GM12878 (cell line): Measurements from ENCODE around the gene PPP2R5D. TPM values are rescaled to one million over a fixed set of nuclear protein-coding genes. Genes with fewer than 3 reads are reported as not detected.
A peak's percentile ranks its signal among the peaks of the same experiment; 100 is the strongest.

Experiments
- ATAC-seq: fragments of 200-7000 bp; cut with Tn5 transposase; 3 replicates; pipeline ENCODE4 v1.9.1; 2020; ENCODE audit warnings: mild to moderate bottlenecking, moderate library complexity
- BruUV-seq: library from RNA; stranded (reverse); fragments of 400-500 nt; replicated peaks from 2 replicates; lab custom pipeline; 2021; lab: Mats Ljungman, UMichigan
- CTCF ChIA-PET: fragments of 300-600 bp; sonication (Branson Sonifier 250); formaldehyde crosslinking; extraction: SDS; loops from one replicate; lab custom pipeline; 2021; ENCODE audit warnings: inconsistent platforms; lab: Yijun Ruan, JAX
- POLR2A ChIA-PET: fragments of 350-600 bp; formaldehyde crosslinking; extraction: SDS; loops from one replicate; lab custom pipeline; 2021; ENCODE audit warnings: inconsistent platforms; lab: Charles Lee
- RAD21 ChIA-PET: fragments of 300-600 bp; sonication (Branson Sonifier 250); formaldehyde crosslinking; loops from one replicate; lab custom pipeline; 2023; ENCODE audit warnings: antibody characterized with exemption; ENCODE audit not compliant: unreplicated experiment; lab: Charles Lee
- SMC1A ChIA-PET: fragments of 300-600 bp; sonication (Branson Sonifier 250); formaldehyde crosslinking; loops from one replicate; lab custom pipeline; 2023; ENCODE audit not compliant: unreplicated experiment, uncharacterized antibody; lab: Charles Lee
- DNase-seq: peaks from one replicate; pipeline ENCODE4 v3.0.0-alpha.2; 2011; ENCODE audit warnings: low read depth, low spot score
- FAIRE-seq: peaks from 3 replicates; lab custom pipeline; 2011; peaks lifted over from hg19 to GRCh38; lab: Jason Lieb, UNC
- H2AFZ ChIP-seq: 2 replicates; pipeline ENCODE4 v1.6.0; 2011; ENCODE audit warnings: low read depth, low read length, control low read depth; ENCODE audit not compliant: control insufficient read depth
- H3K27ac ChIP-seq: 2 replicates; pipeline ENCODE4 v1.5.1; 2011; ENCODE audit warnings: control low read depth; ENCODE audit not compliant: control insufficient read depth, insufficient read depth
- H3K27me3 ChIP-seq, 2 experiments: replicated peaks in 1 of 2; 2 replicates each; pipeline versions ENCODE4 v1.6.0 to v1.6.1; 2011; ENCODE audit warnings: low read length in 1 of 2; ENCODE audit not compliant: control insufficient read depth in 2 of 2, insufficient read depth in 2 of 2
- H3K36me3 ChIP-seq, 2 experiments: 2 replicates each; pipeline ENCODE4 v1.5.1; 2011; ENCODE audit warnings: low read length in 1 of 2; ENCODE audit not compliant: control insufficient read depth in 2 of 2, insufficient read depth in 2 of 2
- H3K4me1 ChIP-seq: 2 replicates; pipeline ENCODE4 v1.6.1; 2011; ENCODE audit warnings: mild to moderate bottlenecking, low read length, moderate library complexity, mixed read lengths; ENCODE audit not compliant: control insufficient read depth, insufficient read depth
- H3K4me2 ChIP-seq: 2 replicates; pipeline ENCODE4 v1.6.0; 2011; ENCODE audit warnings: control low read depth; ENCODE audit not compliant: control insufficient read depth, insufficient read depth
- H3K4me3 ChIP-seq: fragments of 200-600 bp; sonication (generic); 2 replicates; pipeline ENCODE4 v1.5.1; 2016
- H3K79me2 ChIP-seq: 2 replicates; pipeline ENCODE4 v1.6.0; 2011; ENCODE audit warnings: low read length; ENCODE audit not compliant: control insufficient read depth, insufficient read depth
- H3K9ac ChIP-seq: 2 replicates; pipeline ENCODE4 v1.8.0; 2011; ENCODE audit warnings: low read length, control low read depth, mixed read lengths; ENCODE audit not compliant: control insufficient read depth, insufficient read depth
- H3K9me3 ChIP-seq: replicated peaks from 3 replicates; pipeline ENCODE4 v1.5.1; 2011; ENCODE audit warnings: mild to moderate bottlenecking, low read length; ENCODE audit not compliant: control insufficient read depth, insufficient read depth
- H4K20me1 ChIP-seq: 2 replicates; pipeline ENCODE4 v1.6.0; 2011; ENCODE audit not compliant: control insufficient read depth, insufficient read depth
- EGR1 ChIP-seq, 2 experiments: IDR thresholded peaks; 1 replicate in 1 of 2; 2 replicates in 1 of 2; pipeline ENCODE4 v1.6.1; 2011 to 2012; ENCODE audit warnings: low read depth in 2 of 2, low read length in 2 of 2, borderline replicate concordance in 1 of 2, mild to moderate bottlenecking in 1 of 2, moderate library complexity in 1 of 2
- HDGF ChIP-seq: fragments of 450-650 bp; IDR thresholded peaks from 2 replicates; pipeline ENCODE4 v1.6.1; 2016; ENCODE audit warnings: antibody characterized with exemption
- NBN ChIP-seq: fragments of 450-650 bp; IDR thresholded peaks from 2 replicates; pipeline ENCODE4 v1.6.1; 2016
- WGBS: methylation state at CpG from one replicate; pipeline ENCODE4 v1.1.6; 2016; ENCODE audit warnings: low lambda C conversion rate; ENCODE audit not compliant: insufficient replicate concordance, insufficient coverage; ENCODE audit errors: missing lambda C conversion rate; 5-methylcytosine and 5-hydroxymethylcytosine counted together
- in situ Hi-C: fragments of 300-500 bp; cut with MboI; formaldehyde crosslinking; loops from 9 replicates; pipeline ENCODE4 v1.14.3; 2018; ENCODE audit warnings: mixed read lengths
- intact Hi-C: fragments of 100-400 bp; cut with micrococcal nuclease; formaldehyde crosslinking; loops from one replicate; pipeline ENCODE4 v1.14.2; 2022; ENCODE audit not compliant: unreplicated experiment
- polyA plus RNA-seq, 11 experiments: library from polyadenylated mRNA; depleted of rRNA in 4 of 11; unstranded in 6 of 11; stranded (reverse) in 5 of 11; fragments of >200 nt; fragmentation: Nextera tagmentation in 4 of 11; fragmentation: Illumina TruSeq in 1 of 11; extraction: Ambion mirVana in 4 of 11; extraction: Trizol in 1 of 11; gene quantifications; 1 replicate in 1 of 11; 2 replicates in 10 of 11; pipeline versions ENCODE4 v1.2.1 to v1.2.3, GENCODE V29; 2011 to 2016; ENCODE audit warnings: inconsistent platforms in 2 of 11, missing spikeins in 2 of 11, low read depth in 1 of 11
- total RNA-seq, 4 experiments: library from RNA; depleted of rRNA in 3 of 4; stranded (reverse); fragments of >200 nt in 3 of 4; fragmentation: Illumina TruSeq in 1 of 4; extraction: Trizol in 1 of 4; gene quantifications; 2 replicates each; pipeline versions ENCODE4 v1.2.1 to v1.2.3, GENCODE V29; 2013 to 2021
- TF ChIP-seq, protein P1 (sequence below): fragments of 450-650 bp; IDR thresholded peaks from 2 replicates; pipeline ENCODE4 v1.6.1; 2016; ENCODE audit warnings: mild to moderate bottlenecking
- TF ChIP-seq, protein P2 (sequence below): fragments of 150-350 bp; IDR thresholded peaks from 2 replicates; pipeline ENCODE4 v1.6.1; 2016; ENCODE audit warnings: low read depth, low read length

PPP2R5D gene
- total and polyA plus RNA-seq, 10 of the 15 experiments (the other 5 are each of a cell fraction or from before 2014, with no cell fraction given) = 1.5 to 59.0 (median 32.0) TPM

GRCh38 chr6:43052842-43053544 lies 68.6 kb downstream of the PPP2R5D start:
- Histone ChIP-seq H3K4me1 (peaks cover 14% of the 10 kb centered on the region), H4K20me1 (no peaks in the 10 kb centered on the region), H3K9me3 (no peaks in the 10 kb centered on the region), H3K4me3 (peak overlapping the region; percentile 91), H2AFZ (peak overlapping the region; percentile 74), H3K79me2 (peaks cover 24% of the 10 kb centered on the region), H3K27ac (peak overlapping the region; percentile 93), H3K9ac (peak overlapping the region; percentile 98), H3K4me2 (peak overlapping the region; percentile 93), H3K27me3 (no peaks in the 10 kb centered on the region), H3K36me3 (peaks cover 8 to 23% of the 10 kb centered on the region in 2 experiments)
- TF ChIP-seq, protein P1, sequence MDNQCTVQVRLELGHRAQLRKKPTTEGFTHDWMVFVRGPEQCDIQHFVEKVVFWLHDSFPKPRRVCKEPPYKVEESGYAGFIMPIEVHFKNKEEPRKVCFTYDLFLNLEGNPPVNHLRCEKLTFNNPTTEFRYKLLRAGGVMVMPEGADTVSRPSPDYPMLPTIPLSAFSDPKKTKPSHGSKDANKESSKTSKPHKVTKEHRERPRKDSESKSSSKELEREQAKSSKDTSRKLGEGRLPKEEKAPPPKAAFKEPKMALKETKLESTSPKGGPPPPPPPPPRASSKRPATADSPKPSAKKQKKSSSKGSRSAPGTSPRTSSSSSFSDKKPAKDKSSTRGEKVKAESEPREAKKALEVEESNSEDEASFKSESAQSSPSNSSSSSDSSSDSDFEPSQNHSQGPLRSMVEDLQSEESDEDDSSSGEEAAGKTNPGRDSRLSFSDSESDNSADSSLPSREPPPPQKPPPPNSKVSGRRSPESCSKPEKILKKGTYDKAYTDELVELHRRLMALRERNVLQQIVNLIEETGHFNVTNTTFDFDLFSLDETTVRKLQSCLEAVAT = 0 out of 2 replicates have a peak, but pooled peaks have one; percentile 14
- TF ChIP-seq HDGF (peak; percentile 40; the same call in 1 of the 2 replicates), NBN (0 out of 2 replicates have a peak, but pooled peaks have one; percentile 14), EGR1 (IDR thresholded peaks at IDR 0.05; ENCODE audit: borderline replicate concordance in 1 of 2, low read depth in 2 of 2, low read length in 2 of 2) (0 out of 3 replicates have a peak, but pooled peaks of 1 of the 2 experiments have one; percentile 21)
- TF ChIP-seq, protein P2, sequence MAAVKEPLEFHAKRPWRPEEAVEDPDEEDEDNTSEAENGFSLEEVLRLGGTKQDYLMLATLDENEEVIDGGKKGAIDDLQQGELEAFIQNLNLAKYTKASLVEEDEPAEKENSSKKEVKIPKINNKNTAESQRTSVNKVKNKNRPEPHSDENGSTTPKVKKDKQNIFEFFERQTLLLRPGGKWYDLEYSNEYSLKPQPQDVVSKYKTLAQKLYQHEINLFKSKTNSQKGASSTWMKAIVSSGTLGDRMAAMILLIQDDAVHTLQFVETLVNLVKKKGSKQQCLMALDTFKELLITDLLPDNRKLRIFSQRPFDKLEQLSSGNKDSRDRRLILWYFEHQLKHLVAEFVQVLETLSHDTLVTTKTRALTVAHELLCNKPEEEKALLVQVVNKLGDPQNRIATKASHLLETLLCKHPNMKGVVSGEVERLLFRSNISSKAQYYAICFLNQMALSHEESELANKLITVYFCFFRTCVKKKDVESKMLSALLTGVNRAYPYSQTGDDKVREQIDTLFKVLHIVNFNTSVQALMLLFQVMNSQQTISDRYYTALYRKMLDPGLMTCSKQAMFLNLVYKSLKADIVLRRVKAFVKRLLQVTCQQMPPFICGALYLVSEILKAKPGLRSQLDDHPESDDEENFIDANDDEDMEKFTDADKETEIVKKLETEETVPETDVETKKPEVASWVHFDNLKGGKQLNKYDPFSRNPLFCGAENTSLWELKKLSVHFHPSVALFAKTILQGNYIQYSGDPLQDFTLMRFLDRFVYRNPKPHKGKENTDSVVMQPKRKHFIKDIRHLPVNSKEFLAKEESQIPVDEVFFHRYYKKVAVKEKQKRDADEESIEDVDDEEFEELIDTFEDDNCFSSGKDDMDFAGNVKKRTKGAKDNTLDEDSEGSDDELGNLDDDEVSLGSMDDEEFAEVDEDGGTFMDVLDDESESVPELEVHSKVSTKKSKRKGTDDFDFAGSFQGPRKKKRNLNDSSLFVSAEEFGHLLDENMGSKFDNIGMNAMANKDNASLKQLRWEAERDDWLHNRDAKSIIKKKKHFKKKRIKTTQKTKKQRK = no peak
- ATAC-seq = peak; percentile 48
- 8% methylated on average over 22 of the region's 22 CpGs for WGBS
- FAIRE-seq = no peak
- ChIA-PET POLR2A (interaction anchor here (0.8 to 2.9 kb wide), 4 partner anchors 32 to 124 kb away, joined by 3 to 22 read pairs (median 8); partner anchors contain the start of genes CNPY3, KLHDC3, MEA1 and PPP2R5D), RAD21 (interaction anchor here (1.5 to 1.9 kb wide), 2 partner anchors 39 to 91 kb away, joined by 4 to 5 read pairs; partner anchors contain the start of genes KLHDC3 and MEA1), SMC1A (interaction anchor here (0.6 to 1.5 kb wide), 5 partner anchors 43 to 121 kb away, joined by 3 to 5 read pairs (median 4); partner anchors contain the start of gene PEX6), CTCF (interaction anchor here (1.2 to 1.3 kb wide), 2 partner anchors 91 to 124 kb away, joined by 3 read pairs; no protein-coding TSS in a partner anchor)
- in situ Hi-C loops (no loop called here), intact Hi-C loops (no loop called here)
- BruUV-seq = no TSS peak
- no peak for DNase-seq
